NCI-H1436 (cell line): Measurements from ENCODE around the gene MAP3K20.

Source experiments
- DNase-seq: peaks from one replicate; lab custom pipeline; 2025; lab: John Stamatoyannopoulos, UW

Gene MAP3K20

DNA sequence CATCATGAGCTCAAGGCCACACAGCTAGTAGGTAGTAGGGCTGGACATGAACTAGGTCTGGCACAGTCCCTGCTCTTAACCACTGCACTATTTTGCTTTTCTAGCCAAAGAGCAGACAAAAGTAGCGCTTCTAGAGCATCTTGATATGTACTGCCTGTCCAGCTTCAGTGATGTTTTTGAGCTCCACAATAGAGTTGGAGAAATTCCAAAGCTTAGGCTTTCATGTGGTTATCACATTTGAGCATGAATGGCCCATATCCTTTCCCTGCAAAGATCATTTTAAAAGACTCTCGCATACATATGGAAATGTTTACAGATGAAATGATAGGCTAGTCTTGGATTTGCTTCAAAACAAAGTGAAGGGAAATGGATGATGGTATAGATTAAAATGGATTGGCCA lies 128.7 kb downstream of the MAP3K20 start:
- no peak for DNase-seq

DNA sequence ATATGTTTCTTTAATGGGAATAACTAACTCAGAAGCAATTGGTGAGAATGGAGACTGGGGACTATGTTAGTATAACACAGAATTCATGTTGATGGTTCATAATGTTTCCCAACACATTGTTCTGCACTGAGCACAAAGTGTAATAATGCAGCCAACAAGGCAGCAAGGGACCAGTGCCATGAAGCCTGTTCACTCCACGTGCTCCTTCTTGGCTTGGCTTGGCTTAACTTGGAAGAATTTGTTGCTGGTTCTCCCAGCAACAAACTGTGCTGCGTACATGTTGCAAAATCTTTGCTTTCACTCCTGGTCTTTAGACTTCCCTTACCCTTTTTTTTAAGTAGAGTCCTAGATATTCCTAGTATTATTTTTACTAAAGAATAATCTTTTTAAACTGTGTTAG lies 129.7 kb downstream of the MAP3K20 start:
- no peak for DNase-seq

DNA sequence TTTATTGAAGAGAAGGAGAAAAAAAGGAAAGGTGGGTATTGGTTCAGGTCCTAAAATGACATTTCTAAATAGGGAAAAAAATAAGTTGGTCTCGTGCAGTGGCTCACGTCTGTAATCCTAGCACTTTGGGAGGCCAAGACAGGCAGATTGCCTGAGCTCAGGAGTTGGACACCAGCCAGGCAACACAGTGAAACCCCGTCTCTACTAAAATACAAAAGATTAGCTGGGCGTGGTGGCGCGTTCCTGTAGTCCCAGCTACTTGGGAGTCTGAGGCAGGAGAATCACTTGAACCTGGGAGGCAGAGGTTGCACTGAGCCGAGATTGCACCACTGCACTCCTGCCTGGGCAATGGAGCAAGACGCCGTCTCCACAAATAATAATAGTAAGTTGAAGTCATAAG lies 131.5 kb downstream of the MAP3K20 start:
- DNase-seq: peak; percentile 17

DNA sequence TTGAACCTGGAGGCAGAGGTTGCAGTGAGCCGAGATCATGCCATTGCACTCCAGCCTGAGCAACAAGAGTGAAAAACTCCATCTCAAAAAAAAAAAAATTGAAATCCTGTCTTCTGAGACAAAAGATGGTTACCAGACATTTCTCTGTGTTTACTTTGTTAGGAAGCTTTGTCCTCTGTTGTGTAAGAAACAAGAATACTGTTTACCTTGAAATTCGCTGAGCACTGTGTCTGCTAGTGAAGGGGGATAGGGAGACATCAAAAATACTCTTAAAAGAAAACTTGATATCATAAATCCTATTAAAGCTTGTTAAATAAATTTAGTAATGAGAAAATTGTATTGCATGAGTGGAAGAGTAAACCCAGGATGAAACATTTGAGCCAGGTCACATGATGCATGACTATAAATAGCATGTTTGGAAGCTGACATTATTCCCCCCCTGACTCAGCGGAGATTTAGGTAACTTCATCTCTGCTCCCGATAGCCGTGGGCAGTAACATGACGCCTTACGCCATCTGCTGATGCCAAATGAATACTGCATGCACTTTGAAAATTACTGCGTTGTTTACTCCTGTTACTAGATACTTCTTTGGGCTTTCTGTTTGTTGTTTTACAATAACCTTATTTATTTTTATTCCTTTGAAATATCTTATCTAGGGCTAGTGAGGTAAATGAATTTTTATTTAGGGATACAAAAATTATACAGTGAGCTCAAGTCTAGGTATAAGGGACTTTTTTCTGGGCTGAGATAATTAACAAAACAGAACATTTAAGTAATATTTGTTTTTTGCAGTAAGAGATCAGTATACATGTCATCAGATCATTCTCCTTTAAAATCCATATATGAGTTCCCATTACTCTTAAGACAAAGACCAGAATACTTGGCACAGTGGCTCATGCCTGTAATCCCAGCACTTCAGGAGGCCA lies 134.9 kb downstream of the MAP3K20 start:
- DNase-seq: peak; percentile 70

DNA sequence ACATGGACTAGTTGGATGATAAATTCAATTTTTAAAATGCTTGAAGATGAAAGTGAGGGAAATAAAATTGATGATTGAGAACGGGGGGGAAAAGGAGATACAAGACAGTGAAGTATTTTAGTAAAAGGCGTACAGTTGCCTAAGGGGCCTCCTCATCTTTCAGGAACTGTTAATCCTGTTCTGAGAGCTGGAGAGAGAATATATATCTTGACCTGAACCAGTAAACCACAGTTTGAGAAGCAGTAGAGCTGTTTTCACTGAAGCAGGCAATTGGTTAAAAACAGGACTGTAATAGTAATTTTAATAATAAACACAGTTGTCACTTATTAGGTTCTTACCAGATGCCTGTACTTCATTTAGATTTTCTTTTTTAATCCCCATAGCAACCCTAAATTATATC lies 137.5 kb downstream of the MAP3K20 start:
- no peak for DNase-seq

DNA sequence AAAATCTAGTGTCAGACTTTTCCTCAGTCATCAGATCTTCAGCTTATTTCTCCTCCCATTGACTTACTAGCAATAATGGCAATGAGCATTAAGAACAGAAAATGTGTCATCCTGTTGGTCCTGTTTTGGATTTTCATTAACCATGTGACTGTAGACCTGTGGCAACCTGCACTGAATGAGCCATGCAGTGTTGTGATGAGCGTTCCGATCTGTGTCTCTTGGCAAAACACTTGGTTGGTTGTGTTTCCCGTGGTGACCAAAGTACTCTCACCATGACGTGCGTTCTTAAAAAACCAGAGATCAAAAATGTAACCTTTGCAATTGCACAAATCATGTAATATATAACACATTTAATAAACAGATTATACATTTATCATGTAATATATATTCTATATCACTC lies 138.6 kb downstream of the MAP3K20 start:
- no peak for DNase-seq

DNA sequence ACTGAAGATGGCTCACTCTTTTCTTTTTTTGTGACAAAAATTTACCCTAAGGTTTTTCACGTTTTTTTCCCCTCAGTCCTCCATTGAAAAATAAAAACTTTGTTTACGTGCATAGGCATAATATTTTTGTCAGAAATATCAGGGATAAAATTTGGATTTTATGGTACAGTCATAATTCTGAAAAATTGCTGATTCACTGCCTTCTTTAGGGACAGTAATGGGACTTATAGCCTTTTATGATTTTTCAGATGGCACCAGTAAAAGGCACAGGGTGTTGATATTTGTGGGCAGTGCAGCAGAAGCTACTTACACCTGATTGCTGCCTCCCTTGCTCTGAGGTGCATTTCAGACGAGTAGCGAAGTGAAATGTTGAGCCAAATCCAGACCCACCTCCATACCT lies 139.7 kb downstream of the MAP3K20 start:
- DNase-seq: no peak

DNA sequence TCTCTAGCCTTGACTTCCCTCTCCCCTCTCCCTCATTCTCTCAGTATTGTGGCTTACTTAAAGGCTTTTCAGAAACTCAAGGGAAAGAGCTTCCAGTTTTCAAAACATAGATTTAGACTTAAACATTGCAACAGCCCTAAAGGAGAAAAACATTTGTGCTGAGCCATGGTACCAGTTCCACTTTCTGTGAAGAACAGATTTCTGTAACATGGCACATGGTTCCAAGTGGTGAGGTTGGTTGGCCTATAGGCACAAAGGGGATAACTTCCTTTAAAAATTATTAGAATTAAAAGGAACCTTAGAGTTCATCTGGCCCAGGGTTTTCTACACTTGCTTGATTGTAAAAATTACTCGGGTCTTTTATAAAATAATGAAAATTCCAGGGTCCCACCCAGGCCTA lies 140.4 kb downstream of the MAP3K20 start:
- no peak for DNase-seq

DNA sequence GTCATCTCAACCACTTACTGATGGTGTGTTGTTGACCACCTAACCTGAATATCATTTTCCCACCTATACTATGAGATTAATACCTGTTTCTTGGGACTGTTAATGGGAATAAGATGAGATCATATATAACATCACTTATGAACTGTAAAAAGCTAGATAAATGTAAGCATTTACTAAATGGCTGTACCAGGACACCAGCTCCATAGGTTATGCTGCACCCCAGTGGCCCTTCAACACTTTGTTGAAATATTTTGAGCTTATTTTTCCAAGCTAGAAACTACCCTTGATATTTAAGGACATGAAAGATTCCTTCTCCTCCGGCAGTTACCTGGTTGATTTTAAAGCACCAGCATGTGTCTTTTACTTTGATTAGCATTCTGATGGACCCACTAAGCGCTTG lies 141.0 kb downstream of the MAP3K20 start:
- no peak for DNase-seq

DNA sequence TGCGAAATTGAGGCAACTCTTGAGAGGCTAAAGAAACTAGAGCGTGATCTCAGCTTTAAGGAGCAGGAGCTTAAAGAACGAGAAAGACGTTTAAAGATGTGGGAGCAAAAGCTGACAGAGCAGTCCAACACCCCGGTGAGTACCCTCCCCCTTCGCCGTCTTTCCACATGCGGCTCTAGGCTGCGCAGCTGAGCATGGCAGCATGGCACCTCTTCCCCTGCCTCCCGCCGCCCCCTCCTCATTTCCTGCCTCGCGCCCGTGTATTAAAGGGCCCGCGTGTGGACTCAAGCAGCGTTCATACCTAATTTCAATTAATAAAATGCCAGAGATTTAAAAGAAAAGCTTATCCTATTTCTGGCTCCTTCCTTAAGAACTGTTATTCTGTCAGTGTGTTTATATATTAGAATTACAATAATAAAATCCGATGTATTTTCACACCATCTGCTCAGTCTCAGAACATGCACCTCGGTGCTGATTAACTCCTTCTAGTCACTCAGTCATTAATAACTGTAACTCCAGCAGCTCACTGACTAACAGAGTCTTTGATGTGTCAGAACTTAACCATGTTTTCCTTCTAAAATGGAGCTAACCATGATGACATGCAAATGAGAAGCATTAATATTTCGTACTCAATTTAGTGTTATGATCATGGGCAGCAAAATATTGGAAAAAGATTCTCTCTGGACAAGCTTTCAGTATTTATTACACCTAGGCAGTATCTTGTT lies 141.6 kb downstream of the MAP3K20 start:
- no peak for DNase-seq

DNA sequence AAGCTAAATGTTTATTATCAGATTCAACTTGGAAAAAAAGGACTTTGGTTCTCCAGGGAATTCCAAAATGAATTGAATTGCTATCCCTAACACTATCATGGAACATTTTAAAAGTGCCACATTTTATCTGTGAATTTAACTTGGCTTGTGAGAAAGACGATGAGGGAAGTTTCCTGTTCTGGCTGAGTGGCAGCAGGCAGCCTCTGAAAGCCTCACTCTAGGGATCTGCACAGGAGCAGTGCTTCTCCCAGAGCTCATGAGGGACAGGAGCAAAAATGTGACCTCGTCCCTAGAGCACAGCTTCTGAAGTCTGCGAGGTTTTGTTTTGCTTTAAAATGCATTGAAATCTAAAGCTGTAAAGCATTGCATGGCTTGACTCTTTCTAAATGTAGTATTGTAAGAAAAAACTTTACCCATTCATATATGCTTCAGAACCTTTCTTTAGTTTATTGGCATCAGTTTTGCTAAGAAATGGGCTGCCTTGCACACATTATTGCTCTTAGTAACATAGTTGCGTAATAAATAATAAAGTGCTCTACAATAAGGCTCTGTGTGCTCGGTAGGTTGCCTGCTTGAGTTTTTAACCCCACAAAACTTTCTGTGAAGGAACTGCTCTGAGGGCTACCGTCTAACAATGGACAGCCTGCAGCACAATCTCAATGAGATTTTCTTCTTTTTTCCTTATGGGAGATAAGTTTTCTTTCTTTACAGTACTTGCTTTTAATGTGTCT lies 142.8 kb downstream of the MAP3K20 start:
- DNase-seq: no peak

DNA sequence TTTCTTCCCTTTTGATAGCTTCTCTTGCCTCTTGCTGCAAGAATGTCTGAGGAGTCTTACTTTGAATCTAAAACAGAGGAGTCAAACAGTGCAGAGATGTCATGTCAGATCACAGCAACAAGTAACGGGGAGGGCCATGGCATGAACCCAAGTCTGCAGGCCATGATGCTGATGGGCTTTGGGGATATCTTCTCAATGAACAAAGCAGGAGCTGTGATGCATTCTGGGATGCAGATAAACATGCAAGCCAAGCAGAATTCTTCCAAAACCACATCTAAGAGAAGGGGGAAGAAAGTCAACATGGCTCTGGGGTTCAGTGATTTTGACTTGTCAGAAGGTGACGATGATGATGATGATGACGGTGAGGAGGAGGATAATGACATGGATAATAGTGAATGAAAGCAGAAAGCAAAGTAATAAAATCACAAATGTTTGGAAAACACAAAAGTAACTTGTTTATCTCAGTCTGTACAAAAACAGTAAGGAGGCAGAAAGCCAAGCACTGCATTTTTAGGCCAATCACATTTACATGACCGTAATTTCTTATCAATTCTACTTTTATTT lies 145.6 kb downstream of the MAP3K20 start:
- no peak for DNase-seq

DNA sequence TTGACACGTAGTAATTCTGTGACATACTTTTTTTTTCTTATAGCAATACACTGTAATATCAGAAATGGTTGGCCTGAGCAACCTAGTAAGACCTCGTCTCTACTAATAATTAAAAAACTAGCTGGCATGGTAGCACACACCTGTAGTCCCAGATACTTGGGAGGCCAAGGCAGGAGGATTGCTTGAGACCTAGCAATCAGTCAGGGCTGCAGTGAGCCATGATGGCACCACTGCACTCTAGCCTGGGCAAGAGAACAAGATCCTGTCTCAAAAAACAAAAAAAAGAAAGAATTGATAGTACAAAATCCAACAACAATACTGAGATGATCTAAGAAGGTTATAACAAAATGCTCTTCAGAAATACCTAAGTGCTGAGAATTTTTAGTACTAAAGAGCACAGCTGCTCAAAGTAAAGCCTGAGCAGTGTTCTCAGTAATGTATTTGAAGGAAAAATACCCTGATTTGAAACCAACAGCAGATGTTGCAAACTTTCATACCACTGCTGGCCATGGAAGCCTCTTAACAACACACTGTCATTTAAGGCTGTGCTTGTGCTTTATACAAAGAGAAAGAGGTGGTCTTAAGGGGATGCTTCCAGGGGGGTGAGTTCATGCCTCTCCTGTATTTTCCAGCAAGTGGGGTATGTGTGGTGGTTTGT lies 146.4 kb downstream of the MAP3K20 start:
- DNase-seq: no peak

DNA sequence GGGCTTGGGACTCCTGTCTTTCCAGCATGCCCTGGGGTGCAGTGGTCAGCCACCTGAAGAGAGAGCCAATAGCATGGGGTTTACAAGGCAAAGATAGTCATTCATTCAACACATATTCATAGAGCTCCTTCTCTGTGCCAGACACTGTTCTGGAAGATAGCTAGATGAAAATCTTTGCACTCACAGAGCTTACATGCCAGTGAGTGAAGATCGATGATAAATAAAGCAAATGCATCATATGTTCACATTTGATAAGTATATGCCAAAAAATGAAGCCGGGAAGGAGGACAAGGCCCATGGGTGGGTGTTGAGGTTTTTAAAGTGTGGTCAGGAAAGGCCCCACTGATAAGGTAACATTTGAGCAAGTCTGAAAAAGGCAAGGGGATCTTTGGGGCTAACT lies 148.2 kb downstream of the MAP3K20 start:
- no peak for DNase-seq

DNA sequence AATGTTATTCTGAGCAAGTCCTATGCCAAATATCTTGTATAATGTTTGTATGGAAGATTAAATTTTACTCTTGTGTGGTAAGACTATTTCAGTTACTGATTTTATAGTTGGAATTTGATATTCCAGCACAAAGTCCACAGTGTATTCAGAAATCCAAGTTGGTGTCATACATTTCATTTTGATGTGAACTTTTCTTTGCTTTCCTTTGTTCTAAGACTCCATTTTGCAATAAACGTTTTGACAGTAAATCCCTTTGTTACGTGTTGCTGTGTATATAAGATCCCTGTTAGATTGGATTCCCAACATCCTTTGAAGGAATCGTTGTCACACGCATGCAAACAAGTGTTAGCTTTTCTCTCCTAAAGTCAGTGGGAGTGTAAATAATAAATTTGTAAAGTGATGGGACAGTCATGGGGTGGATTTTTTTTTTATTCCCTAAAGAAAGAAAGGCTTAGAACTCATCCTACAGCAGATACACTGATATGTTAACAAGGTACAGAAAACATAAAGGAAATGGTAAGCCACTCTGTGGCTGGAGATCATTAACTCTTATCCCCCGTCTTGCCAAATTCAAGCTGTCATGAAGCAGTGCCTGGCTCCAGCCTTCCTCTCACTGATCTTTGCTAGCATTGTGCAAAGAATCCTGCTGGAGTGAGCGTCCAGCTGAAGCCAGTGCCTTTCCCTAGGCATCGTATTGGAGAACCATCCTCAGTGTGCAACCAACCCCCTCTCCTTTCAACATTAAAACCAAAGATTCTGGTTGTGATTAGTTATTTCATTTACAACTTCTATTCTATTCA lies 151.5 kb downstream of the MAP3K20 start:
- no peak for DNase-seq

DNA sequence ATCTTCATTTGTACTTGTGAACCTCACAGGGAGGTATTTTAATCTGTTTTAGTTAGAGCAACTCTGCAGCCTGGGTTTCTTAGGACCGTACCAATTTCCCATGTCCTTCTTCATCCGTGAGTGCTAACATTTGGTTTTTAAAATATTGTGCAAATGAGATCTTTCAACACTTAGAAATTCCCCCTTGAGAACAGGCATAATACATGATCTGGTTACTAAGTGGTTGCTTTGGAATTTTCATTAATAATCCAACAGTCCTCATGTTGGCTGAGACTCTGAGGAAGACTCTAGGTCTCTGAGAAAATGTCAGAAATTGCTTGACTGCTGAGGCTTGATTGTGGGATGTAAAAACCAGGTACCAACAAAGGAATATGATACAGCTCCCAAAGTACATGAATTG lies 153.4 kb downstream of the MAP3K20 start:
- DNase-seq: no peak

DNA sequence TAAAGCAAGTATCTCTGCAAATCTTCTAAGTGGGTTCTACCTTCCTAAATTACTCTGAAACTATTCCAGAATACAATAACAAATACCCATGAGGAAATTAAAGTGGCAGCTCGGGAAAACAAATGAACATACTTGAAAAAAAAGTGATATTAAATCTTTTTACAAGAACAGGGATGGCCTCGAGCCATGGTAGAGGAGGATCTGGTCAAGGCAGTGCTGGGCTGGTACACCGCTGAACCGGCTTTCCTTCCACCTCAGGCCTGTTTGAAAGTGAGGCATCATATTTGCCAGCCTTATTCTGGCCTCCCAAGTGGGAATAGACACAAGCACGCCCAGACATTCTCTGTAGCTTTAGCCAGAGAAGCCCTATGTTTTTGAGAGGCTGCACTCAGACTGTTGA lies 154.5 kb downstream of the MAP3K20 start:
- no peak for DNase-seq

DNA sequence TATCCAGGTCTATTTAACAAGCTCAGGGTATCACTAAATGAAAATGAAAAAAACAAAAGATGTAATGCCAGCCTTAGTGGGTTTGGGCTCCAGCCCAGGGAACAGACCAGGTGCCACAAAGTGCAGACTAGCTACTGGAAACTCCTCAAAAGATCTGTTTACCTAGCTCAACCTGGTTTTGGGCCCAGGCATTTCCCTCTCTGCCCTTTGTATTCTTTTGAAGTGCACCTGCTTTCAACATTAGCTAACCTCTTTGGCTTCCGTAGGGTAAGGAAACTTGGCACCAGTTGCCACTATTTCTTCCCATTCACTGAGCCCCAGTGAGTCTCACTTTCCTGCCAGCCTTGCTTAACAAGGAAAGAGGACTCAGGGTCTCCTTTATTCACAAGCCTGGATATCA lies 155.4 kb downstream of the MAP3K20 start:
- DNase-seq: peak; percentile 48

DNA sequence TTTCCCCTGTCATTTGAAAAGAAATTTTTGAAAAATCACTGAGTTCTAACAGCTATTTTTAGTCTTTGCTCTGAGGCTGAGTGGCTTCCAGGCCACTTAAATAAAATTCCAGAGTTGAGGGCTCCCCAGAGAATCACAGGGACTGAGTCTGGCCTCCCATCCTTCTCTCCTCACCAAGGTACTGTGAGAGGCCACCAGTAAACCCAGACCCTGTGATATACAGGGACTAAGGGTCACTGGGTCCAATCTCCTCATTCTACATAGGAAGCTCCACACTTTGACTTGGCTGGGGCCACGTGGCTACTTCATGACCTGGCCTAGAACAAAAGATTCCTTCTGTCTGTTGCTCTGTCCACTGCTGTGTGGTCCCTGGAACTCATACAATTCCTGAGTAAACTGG lies 155.8 kb downstream of the MAP3K20 start:
- no peak for DNase-seq

DNA sequence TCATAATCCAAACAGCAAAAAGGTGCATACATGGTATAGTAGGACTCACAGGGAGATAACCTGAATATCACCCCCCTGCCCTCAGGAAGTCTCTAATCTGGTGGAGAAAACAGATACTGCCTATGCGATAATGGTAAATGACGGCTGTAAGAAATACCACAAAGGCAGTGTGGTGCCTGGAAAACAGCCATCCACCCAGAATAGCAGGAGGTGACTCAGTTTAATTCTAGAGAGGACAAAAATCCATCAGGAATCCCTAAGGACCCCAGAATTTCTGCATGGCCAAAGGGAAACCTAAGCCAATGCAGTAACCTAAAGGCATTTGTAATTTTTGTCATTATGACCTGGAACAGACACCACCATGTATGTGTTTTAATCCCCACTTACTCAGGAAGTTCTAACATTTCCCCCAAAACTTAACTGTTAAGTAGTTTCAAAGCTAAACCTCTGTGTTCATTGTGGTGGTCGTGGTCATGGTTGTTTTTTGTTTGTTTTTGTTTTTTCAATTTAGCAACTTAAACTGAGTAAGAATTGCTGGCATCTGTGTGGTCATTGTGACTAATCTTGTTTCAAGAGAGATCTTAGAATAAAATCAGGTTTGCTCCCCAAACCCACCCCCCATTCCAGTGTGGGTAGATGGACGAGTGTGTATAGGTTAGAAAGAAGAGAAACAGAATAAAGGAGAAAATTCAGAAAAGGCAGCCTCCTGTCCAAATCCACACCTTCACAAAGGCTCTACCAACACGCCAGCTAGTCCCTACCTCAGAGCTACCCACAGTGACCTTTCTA lies 157.5 kb downstream of the MAP3K20 start:
- no peak for DNase-seq
